Stimulated activated CD4-positive, alpha-beta T cell treated with anti-CD3 and anti-CD28 coated beads, Interleukin-12 subunit alpha, Interleukin-12 subunit beta, amount 100 ng/mL, for 48 hours (primary cell): ENCODE measurements around the gene PLCB1.
"Not testable (repeated sequence)": the region's sequence is repeated elsewhere in the genome, so short reads cannot be mapped to it uniquely, and the experiment has no call there.

Source experiments
- DNase-seq, 3 donors: peaks; one replicate each; pipeline ENCODE4 v3.0.0-alpha.2; 2020; ENCODE audit warnings: low read depth in 2 of 3, low spot score in 1 of 3

Gene PLCB1

GRCh38 chr20:8330319-8330784 lies 198.3 kb downstream of the PLCB1 start:
- DNase-seq: no peak

- DNase-seq: no peak
Measured at GRCh38 chr20:8330785-8331695, 199.0 kb downstream of the PLCB1 start.

GRCh38 chr20:8331740-8332412 lies 199.8 kb downstream of the PLCB1 start:
- DNase-seq: no peak

GRCh38 chr20:8334641-8335040 lies 202.6 kb downstream of the PLCB1 start:
- DNase-seq: no peak

- DNase-seq: no peak
Measured at GRCh38 chr20:8335059-8335458, 203.0 kb downstream of the PLCB1 start.

- no peak for DNase-seq
Measured at GRCh38 chr20:8335495-8336195, 203.6 kb downstream of the PLCB1 start.

- DNase-seq: no peak
Measured at GRCh38 chr20:8339349-8339748, 207.3 kb downstream of the PLCB1 start.

GRCh38 chr20:8342391-8342790 lies 210.3 kb downstream of the PLCB1 start:
- no peak for DNase-seq

- DNase-seq: no peak
Measured at GRCh38 chr20:8344106-8344505, 212.0 kb downstream of the PLCB1 start.

- DNase-seq: no peak
Measured at GRCh38 chr20:8344631-8345030, 212.6 kb downstream of the PLCB1 start.

- no peak for DNase-seq
Measured at GRCh38 chr20:8346700-8347270, 214.7 kb downstream of the PLCB1 start.

- not testable (repeated sequence) for DNase-seq
Measured at GRCh38 chr20:8350225-8350624, 218.2 kb downstream of the PLCB1 start.

GRCh38 chr20:8352486-8352885 lies 220.4 kb downstream of the PLCB1 start:
- no peak for DNase-seq

GRCh38 chr20:8353512-8353911 lies 221.4 kb downstream of the PLCB1 start:
- no peak for DNase-seq

- DNase-seq: no peak
Measured at GRCh38 chr20:8355453-8355852, 223.4 kb downstream of the PLCB1 start.

- DNase-seq: no peak
Measured at GRCh38 chr20:8356806-8357205, 224.7 kb downstream of the PLCB1 start.

GRCh38 chr20:8357703-8358102 lies 225.6 kb downstream of the PLCB1 start:
- no peak for DNase-seq

GRCh38 chr20:8360035-8360434 lies 228.0 kb downstream of the PLCB1 start:
- DNase-seq: no peak

GRCh38 chr20:8361006-8361652 lies 229.1 kb downstream of the PLCB1 start:
- DNase-seq: peak in 2 of 3 donors; percentile 3 to 5

GRCh38 chr20:8361779-8362178 lies 229.7 kb downstream of the PLCB1 start:
- DNase-seq: no peak

- no peak for DNase-seq
Measured at GRCh38 chr20:8362457-8362856, 230.4 kb downstream of the PLCB1 start.
